C4-2B (cell line): ENCODE data around the gene TBCE.

Experiments used
- H3K27ac ChIP-seq: fragments of 450-650 bp; 2 replicates; pipeline ENCODE4 v1.5.1; 2017
- ZFX ChIP-seq: fragments of 450-650 bp; IDR thresholded peaks from 2 replicates; pipeline ENCODE4 v1.6.1; 2017
- TF ChIP-seq, protein P1 (sequence below): fragments of 450-650 bp; conservative IDR thresholded peaks from 2 replicates; pipeline ENCODE4 v1.5.1; 2017; ENCODE audit warnings: mild to moderate bottlenecking

The TBCE gene

DNA sequence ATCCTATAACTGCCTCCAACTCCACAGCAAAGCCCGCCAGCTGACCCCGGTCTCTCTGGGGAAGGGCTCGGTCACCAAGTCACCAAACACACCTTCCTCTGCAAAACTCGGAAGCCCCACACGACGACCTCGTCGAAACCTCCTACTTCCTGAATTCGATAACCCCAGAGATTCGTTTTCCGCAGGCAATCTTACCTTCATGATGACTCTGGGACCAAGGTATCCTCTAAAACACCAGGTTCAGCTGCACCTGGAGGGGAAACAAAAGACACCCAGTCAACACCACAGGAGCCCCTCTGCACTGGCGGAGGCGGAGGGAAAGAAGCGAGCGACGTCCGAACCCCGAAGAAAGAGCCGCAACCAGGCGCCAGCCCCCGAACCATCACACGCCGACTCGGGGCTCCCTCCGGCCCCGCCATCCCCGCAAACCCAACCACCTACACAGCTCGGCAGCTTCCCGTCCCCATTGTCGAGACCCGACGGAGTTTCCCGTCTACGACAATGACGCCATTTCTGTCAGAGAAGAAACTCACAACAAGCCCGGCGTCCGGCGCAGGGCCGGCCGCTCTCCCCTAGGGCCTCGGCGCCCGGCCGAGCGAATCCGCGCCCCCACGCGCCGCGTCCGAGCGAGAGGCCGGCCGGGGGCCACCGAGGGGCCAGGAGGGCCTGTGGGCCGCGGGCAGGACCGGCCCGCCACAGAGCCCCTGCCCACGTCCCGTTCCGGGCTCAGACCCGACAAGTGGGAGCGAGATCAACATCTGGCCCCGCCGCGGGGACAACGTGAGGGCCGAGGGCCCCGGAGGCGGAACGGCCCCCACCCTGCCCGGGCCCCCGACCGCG, 40.3 kb upstream of the TBCE start:
- H3K27ac ChIP-seq = peak overlapping the region; percentile 99
- TF ChIP-seq, protein P1, sequence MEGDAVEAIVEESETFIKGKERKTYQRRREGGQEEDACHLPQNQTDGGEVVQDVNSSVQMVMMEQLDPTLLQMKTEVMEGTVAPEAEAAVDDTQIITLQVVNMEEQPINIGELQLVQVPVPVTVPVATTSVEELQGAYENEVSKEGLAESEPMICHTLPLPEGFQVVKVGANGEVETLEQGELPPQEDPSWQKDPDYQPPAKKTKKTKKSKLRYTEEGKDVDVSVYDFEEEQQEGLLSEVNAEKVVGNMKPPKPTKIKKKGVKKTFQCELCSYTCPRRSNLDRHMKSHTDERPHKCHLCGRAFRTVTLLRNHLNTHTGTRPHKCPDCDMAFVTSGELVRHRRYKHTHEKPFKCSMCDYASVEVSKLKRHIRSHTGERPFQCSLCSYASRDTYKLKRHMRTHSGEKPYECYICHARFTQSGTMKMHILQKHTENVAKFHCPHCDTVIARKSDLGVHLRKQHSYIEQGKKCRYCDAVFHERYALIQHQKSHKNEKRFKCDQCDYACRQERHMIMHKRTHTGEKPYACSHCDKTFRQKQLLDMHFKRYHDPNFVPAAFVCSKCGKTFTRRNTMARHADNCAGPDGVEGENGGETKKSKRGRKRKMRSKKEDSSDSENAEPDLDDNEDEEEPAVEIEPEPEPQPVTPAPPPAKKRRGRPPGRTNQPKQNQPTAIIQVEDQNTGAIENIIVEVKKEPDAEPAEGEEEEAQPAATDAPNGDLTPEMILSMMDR = no peak
- TF ChIP-seq ZFX = peak; percentile 84; the same call in 1 of the 2 replicates

DNA sequence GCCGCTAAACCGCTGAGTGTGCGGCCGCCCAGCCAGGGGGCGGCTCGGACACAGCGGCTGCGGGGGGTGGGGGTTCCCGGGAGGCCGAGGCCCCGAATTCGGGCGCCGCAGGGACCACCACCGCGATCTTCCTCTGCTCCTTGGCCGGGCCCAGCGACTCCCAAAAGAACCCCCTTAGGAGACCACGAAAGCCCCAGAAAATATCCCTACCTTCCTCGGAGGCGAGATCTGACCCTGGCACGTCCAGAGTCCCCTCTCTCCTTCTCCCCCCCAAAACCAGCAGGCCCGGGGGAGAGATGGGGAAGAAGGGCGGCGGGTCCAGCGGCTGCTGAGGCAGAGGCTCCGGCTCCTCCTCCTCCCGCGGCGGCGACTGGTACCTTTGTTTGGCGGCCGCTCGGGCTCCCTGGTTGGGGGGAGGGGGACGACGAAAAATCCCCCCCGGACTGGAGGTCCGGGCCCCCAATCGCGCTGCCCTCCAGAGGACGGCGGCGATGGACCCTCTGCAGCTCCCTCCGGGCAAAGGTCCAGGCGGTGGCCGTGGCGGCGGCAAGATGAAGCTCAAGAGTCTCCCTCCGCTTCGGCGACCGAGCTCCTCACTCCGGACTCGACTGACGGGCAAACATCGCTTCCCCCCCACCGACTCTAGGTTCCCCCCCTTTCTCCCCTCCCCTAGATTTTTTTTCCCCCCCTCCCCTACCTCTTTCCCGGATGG, 39.5 kb upstream of the TBCE start, which contains the start of gene ARID4B:
ARID4B (minus strand) TSS at position 621 of the 712 bp plus-strand sequence. CDS start 1,260 bp downstream, outside the sequence.
- TF ChIP-seq ZFX = peak; percentile 75
- TF ChIP-seq, protein P1 = no peak
- peak within 1 kb of the TSS; percentile 99 for H3K27ac ChIP-seq

DNA sequence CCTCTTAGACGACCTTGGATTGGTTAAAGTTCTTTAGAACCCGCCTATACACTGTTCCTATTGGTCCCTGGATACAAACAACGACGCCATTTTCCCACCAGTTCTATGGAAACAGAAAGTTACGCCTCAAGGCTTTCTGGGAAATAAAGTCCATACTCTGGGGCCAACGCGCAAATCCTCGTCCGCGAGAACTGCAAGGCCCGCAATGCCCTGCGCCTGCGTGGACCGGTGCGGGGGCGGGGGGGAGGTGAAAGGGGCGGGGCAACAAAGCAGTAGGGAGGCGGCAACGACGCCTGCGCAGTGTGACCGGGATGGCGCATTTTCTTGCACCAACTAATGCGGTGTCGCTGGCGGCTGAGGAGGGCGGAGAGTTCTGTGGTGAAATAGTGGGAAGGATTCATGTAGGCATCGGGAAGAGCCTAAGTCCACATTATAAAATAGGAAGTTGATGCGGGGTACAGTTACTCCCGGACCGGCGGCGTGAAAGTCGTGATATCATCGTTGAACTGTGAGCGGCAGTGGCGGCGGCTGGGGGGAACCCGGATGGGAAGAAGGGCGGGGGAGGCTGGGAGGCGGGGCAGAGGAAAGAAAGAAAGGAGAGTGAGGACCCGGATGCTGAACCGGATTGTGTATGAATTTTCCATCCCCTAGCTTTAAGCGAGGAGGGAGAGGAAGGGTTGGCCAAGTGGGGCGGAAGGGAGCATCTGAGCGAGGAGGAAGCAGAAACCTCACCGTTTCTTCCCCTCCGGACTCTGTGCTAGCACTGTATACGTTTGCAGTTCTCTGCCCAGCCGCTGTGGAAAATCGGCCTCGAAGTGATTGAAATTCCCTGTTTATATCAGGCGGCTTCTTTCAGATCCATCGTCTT, 38.7 kb upstream of the TBCE start, which contains the start of gene GGPS1:
GGPS1 (plus strand) TSS at position 300 of the 868 bp plus-strand sequence. CDS start 6,695 bp downstream, outside the sequence.
- TF ChIP-seq ZFX = no peak
- TF ChIP-seq, protein P1 = 0 out of 2 replicates have a peak, but pooled peaks have one; percentile 25
- H3K27ac ChIP-seq = peak within 1 kb of the TSS; percentile 99

DNA sequence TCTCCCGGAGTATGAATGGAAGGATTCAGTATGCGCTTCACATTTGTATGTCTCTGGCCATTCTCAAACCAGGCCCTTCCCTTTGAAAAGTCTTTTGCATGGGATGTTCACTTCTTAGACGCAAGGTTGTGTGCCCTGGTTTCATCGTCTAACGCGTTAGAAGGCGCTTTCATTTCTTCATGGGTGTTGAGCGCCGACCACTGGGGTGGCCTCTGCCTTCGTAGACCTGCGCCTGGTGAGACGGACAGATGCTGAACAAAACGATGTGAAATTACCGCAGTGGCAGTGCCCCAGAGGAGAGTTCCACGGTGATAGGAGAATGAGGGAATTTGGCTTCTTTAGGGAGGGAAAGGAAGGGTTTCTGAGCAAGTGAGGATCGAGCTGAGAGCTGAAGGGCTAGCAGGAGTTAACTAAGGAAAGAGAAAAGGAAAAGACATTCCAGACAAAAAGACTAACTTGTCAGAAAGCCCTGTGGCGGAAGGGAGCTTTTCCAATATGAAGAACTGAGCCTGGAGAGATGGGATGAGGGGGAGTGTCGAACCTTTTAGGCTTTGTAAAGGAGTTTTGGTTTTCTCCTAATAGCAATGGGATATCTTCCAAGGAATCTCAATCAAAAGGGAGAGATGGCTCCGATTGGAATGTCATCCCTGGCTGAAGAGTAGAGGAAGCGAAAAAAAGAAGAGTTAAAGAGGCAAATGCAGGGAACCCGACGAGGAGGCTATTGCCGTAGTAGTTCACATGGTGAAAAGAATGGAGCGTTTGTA, 37.9 kb upstream of the TBCE start:
- peak overlapping the region; percentile 99 for H3K27ac ChIP-seq
- TF ChIP-seq ZFX = no peak
- TF ChIP-seq, protein P1 = peak; percentile 14; the same call in 1 of the 2 replicates

DNA sequence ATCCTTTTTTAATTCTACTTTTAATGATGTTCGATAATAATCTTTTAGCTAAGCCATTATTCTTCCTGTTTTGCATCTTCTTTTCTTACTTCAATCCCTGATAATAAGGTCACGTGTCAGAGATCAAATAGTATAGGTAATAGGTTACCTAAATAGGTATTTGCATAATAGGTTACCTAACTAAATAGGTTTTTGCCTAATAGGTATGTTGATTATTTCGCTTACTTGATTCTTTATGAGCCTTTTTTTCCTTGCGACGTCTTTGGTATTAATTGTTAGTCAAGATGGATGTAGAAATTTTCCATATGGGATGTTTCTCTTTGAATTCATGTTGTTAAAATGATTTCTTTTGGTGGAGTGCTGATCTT, 36.3 kb upstream of the TBCE start:
- H3K27ac ChIP-seq = no peak overlapping the region
- no peak for TF ChIP-seq ZFX
- TF ChIP-seq, protein P1 = no peak

DNA sequence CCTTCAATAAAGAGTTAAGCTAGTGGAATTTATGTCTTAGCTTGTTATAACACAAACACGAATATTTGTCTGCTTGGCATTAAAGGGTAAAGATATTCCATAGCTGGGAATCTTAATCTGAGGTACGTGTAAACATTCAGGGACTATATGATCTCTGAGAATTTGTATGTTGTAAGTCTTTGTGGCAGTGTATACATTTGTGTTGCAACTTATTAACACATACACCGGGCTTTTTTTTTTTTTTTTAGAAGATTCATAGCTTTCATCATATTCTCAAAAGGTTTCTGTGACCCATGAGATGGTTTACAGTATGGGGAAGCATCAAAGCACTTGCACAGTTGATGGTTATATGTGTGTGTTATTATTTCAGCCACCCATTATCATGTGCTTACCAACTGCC, 35.8 kb upstream of the TBCE start:
- H3K27ac ChIP-seq = no peak overlapping the region
- no peak for TF ChIP-seq ZFX
- TF ChIP-seq, protein P1 = no peak
